Ovary (tissue), 9 donors: ENCODE measurements around the gene EFCAB6. TPM values are rescaled to one million over a fixed set of nuclear protein-coding genes. Genes with fewer than 3 reads are reported as not detected.

Experiments
- DNase-seq, 5 donors: peaks; one replicate each; pipeline ENCODE4 v3.0.0-alpha.2; 2019 to 2020
- H3K27ac ChIP-seq, 2 donors: fragments of 200-600 bp; one replicate each; pipeline versions ENCODE4 v1.5.1 to v1.8.0; 2019 to 2022
- H3K27me3 ChIP-seq: fragments of 200-600 bp; one replicate; pipeline ENCODE4 v1.8.0; 2022
- H3K36me3 ChIP-seq: fragments of 200-600 bp; sonication (generic); one replicate; pipeline ENCODE4 v1.5.1; 2019
- H3K4me1 ChIP-seq: one replicate; pipeline ENCODE4 v1.8.1; 2013; ENCODE audit warnings: mild to moderate bottlenecking, moderate library complexity; ENCODE audit not compliant: insufficient read depth
- H3K4me3 ChIP-seq: fragments of 200-600 bp; sonication (generic); one replicate; pipeline ENCODE4 v1.5.1; 2017
- H3K9me3 ChIP-seq, 2 donors: fragments of 200-600 bp in 1 of 2; sonication (generic) in 1 of 2; one replicate each; pipeline versions ENCODE4 v1.5.1 to v1.8.1; 2013 to 2019; ENCODE audit warnings: mild to moderate bottlenecking in 1 of 2, moderate library complexity in 1 of 2
- EP300 ChIP-seq: sonication (generic); formaldehyde crosslinking; IDR thresholded peaks from one replicate; pipeline ENCODE4 v1.6.1; 2017; ENCODE audit warnings: antibody characterized with exemption
- POLR2A ChIP-seq: fragments of 450-650 bp; IDR thresholded peaks from one replicate; pipeline ENCODE4 v1.6.1; 2017; ENCODE audit warnings: antibody characterized with exemption, mild to moderate bottlenecking, moderate library complexity
- WGBS, 3 donors: extraction: QIAGEN DNeasy Blood & Tissue Kit in 1 of 3; methylation state at CpG; one replicate each; pipeline versions ENCODE4 v1.1.5 to v1.1.7; 2013 to 2017; 5-methylcytosine and 5-hydroxymethylcytosine counted together
- intact Hi-C, 4 donors: fragments of 100-400 bp; cut with DNase I; formaldehyde crosslinking; loops; one replicate each; pipeline versions ENCODE4 v1.11.0 to v1.15.1; 2022 to 2023
- polyA plus RNA-seq, 2 donors: library from polyadenylated mRNA; stranded (reverse); fragments of 200-250 nt in 1 of 2; fragments of 350-450 nt in 1 of 2; fragmentation: Illumina TruSeq in 1 of 2; extraction: RNeasy Lipid Tissue Mini Kit (QIAGEN cat#74804) in 1 of 2; gene quantifications; one replicate each; pipeline ENCODE4 v1.2.3, GENCODE V29; 2013 to 2014
- total RNA-seq, 7 donors: library from RNA; depleted of rRNA in 2 of 7; stranded (reverse); fragments of >200 nt in 2 of 7; fragmentation: NEBNext Ultra II Directional in 3 of 7; extraction: Animal tissue kit (Norgen Biotek cat#: 25700) in 3 of 7; gene quantifications; one replicate each; pipeline versions ENCODE4 v1.1.0 to v1.2.4, GENCODE V29; 2016 to 2023
- TF ChIP-seq, protein P1 (sequence below), 3 donors: fragments of 450-650 bp in 2 of 3; fragments of 200-600 bp in 1 of 3; IDR thresholded peaks; one replicate each; pipeline versions ENCODE4 v1.5.1 to v1.8.0; 2016 to 2022; ENCODE audit warnings: antibody characterized with exemption in 3 of 3, mild to moderate bottlenecking in 1 of 3
- donor health status: DM: no; HTN: no; CAD: no; lungs with moderate emphysema.
- donor health status: DM: no; HTN: no; CAD: no.
- donor health status: Bipolar disorder and iron deficiency.
- donor health status: DM: yes; HTN: yes; CAD: no.
- donor health status: DM: no; HTN: no; CAD: no.
- donor health status: DM: yes; HTN: yes; CAD: no.

Gene EFCAB6
- total and polyA plus RNA-seq, 9 donors: 1.00 to 17.5 (median 6.7) TPM

GRCh38 chr22:43554259-43554636 is 257.9 kb downstream of the EFCAB6 start:
- no peak for DNase-seq
- intact Hi-C loops: no loop called here
- Histone ChIP-seq H3K36me3 (no peaks in the 10 kb centered on the region), H3K4me3 (no peak overlapping the region), H3K27ac (no peak overlapping the region), H3K9me3 (no peaks in the 10 kb centered on the region), H3K27me3 (no peaks in the 10 kb centered on the region), H3K4me1 (no peaks in the 10 kb centered on the region)
- TF ChIP-seq POLR2A (no peak), EP300 (no peak)
- TF ChIP-seq, protein P1, sequence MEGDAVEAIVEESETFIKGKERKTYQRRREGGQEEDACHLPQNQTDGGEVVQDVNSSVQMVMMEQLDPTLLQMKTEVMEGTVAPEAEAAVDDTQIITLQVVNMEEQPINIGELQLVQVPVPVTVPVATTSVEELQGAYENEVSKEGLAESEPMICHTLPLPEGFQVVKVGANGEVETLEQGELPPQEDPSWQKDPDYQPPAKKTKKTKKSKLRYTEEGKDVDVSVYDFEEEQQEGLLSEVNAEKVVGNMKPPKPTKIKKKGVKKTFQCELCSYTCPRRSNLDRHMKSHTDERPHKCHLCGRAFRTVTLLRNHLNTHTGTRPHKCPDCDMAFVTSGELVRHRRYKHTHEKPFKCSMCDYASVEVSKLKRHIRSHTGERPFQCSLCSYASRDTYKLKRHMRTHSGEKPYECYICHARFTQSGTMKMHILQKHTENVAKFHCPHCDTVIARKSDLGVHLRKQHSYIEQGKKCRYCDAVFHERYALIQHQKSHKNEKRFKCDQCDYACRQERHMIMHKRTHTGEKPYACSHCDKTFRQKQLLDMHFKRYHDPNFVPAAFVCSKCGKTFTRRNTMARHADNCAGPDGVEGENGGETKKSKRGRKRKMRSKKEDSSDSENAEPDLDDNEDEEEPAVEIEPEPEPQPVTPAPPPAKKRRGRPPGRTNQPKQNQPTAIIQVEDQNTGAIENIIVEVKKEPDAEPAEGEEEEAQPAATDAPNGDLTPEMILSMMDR (IDR thresholded peaks at IDR 0.05): no peak
- 78 to 96% (median 86%) methylated on average over 6 of the region's 6 CpGs for WGBS, 3 donors

- intact Hi-C loops: no loop called here
- no peaks in the 10 kb centered on the region for H3K36me3 ChIP-seq
- DNase-seq: no peak
- H3K27me3 ChIP-seq: no peaks in the 10 kb centered on the region
- H3K9me3 ChIP-seq: no peaks in the 10 kb centered on the region
- WGBS, 3 donors: 91 to 94% (median 92%) methylated on average over 16 of the region's 16 CpGs
- no peaks in the 10 kb centered on the region for H3K4me1 ChIP-seq
- no peak for TF ChIP-seq POLR2A
- TF ChIP-seq EP300: no peak
- TF ChIP-seq, protein P1 (IDR thresholded peaks at IDR 0.05): no peak
- no peak overlapping the region for H3K27ac ChIP-seq
- no peak overlapping the region for H3K4me3 ChIP-seq
These were observed 258.4 kb downstream of the EFCAB6 start for GRCh38 chr22:43553451-43554258.

DNA sequence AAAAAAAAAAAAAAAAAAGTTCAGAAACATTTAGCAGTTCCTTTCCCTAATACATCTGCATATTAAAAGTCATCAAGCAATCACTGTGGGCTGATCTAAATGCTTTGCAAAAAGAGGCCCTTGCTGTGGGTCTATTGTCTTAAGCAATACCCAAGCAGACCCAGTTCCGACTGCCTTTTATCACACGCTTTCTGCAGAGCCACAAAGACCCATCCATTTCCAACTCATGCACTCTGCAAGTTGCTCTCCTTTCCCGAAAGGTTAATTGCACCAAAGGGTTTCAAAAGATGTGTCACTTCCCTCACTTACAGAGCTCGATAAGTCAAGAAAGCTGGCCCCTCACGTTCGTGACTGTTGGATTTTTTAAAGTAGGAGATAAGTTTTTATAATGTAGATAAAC is 261.4 kb downstream of the EFCAB6 start:
- H3K9me3 ChIP-seq: no peaks in the 10 kb centered on the region
- H3K27me3 ChIP-seq: no peaks in the 10 kb centered on the region
- WGBS, 3 donors: 85 to 92% (median 91%) methylated on average over 6 of the region's 6 CpGs
- H3K4me1 ChIP-seq: no peaks in the 10 kb centered on the region
- H3K36me3 ChIP-seq: no peaks in the 10 kb centered on the region
- intact Hi-C loops: no loop called here
- H3K27ac ChIP-seq: no peak overlapping the region
- no peak for DNase-seq
- H3K4me3 ChIP-seq: no peak overlapping the region
- no peak for TF ChIP-seq EP300
- TF ChIP-seq POLR2A: no peak
- TF ChIP-seq, protein P1 (IDR thresholded peaks at IDR 0.05): no peak

- intact Hi-C loops: no loop called here
- no peak for DNase-seq
- H3K27ac ChIP-seq: no peak overlapping the region
- WGBS, 3 donors: 71 to 79% (median 72%) methylated on average over 14 of the region's 14 CpGs
- no peak for TF ChIP-seq EP300
- TF ChIP-seq, protein P1 (IDR thresholded peaks at IDR 0.05): no peak
- no peak for TF ChIP-seq POLR2A
- H3K4me1 ChIP-seq: no peaks in the 10 kb centered on the region
- H3K27me3 ChIP-seq: no peaks in the 10 kb centered on the region
- no peak overlapping the region for H3K4me3 ChIP-seq
- no peaks in the 10 kb centered on the region for H3K9me3 ChIP-seq
- no peaks in the 10 kb centered on the region for H3K36me3 ChIP-seq
These were observed 262.0 kb downstream of the EFCAB6 start for GRCh38 chr22:43550024-43550620.
